GM12878 (cell line): ENCODE measurements around the gene ZNF780B. TPM values are rescaled to one million over a fixed set of nuclear protein-coding genes. Genes with fewer than 3 reads are reported as not detected.

Experiments used
- ATAC-seq: fragments of 200-7000 bp; cut with Tn5 transposase; 3 replicates; pipeline ENCODE4 v1.9.1; 2020; ENCODE audit warnings: mild to moderate bottlenecking, moderate library complexity
- BruUV-seq: library from RNA; stranded (reverse); fragments of 400-500 nt; replicated peaks from 2 replicates; lab custom pipeline; 2021; lab: Mats Ljungman, UMichigan
- CTCF ChIA-PET: fragments of 300-600 bp; sonication (Branson Sonifier 250); formaldehyde crosslinking; extraction: SDS; loops from one replicate; lab custom pipeline; 2021; ENCODE audit warnings: inconsistent platforms; lab: Yijun Ruan, JAX
- POLR2A ChIA-PET: fragments of 350-600 bp; formaldehyde crosslinking; extraction: SDS; loops from one replicate; lab custom pipeline; 2021; ENCODE audit warnings: inconsistent platforms; lab: Charles Lee
- RAD21 ChIA-PET: fragments of 300-600 bp; sonication (Branson Sonifier 250); formaldehyde crosslinking; loops from one replicate; lab custom pipeline; 2023; ENCODE audit warnings: antibody characterized with exemption; ENCODE audit not compliant: unreplicated experiment; lab: Charles Lee
- SMC1A ChIA-PET: fragments of 300-600 bp; sonication (Branson Sonifier 250); formaldehyde crosslinking; loops from one replicate; lab custom pipeline; 2023; ENCODE audit not compliant: unreplicated experiment, uncharacterized antibody; lab: Charles Lee
- DNase-seq: peaks from one replicate; pipeline ENCODE4 v3.0.0-alpha.2; 2011; ENCODE audit warnings: low read depth, low spot score
- FAIRE-seq: peaks from 3 replicates; lab custom pipeline; 2011; peaks lifted over from hg19 to GRCh38; lab: Jason Lieb, UNC
- H2AFZ ChIP-seq: 2 replicates; pipeline ENCODE4 v1.6.0; 2011; ENCODE audit warnings: low read depth, low read length, control low read depth; ENCODE audit not compliant: control insufficient read depth
- H3K27ac ChIP-seq: 2 replicates; pipeline ENCODE4 v1.5.1; 2011; ENCODE audit warnings: control low read depth; ENCODE audit not compliant: control insufficient read depth, insufficient read depth
- H3K27me3 ChIP-seq, 2 experiments: replicated peaks in 1 of 2; 2 replicates each; pipeline versions ENCODE4 v1.6.0 to v1.6.1; 2011; ENCODE audit warnings: low read length in 1 of 2; ENCODE audit not compliant: control insufficient read depth in 2 of 2, insufficient read depth in 2 of 2
- H3K36me3 ChIP-seq, 2 experiments: 2 replicates each; pipeline ENCODE4 v1.5.1; 2011; ENCODE audit warnings: low read length in 1 of 2; ENCODE audit not compliant: control insufficient read depth in 2 of 2, insufficient read depth in 2 of 2
- H3K4me1 ChIP-seq: 2 replicates; pipeline ENCODE4 v1.6.1; 2011; ENCODE audit warnings: mild to moderate bottlenecking, low read length, moderate library complexity, mixed read lengths; ENCODE audit not compliant: control insufficient read depth, insufficient read depth
- H3K4me2 ChIP-seq: 2 replicates; pipeline ENCODE4 v1.6.0; 2011; ENCODE audit warnings: control low read depth; ENCODE audit not compliant: control insufficient read depth, insufficient read depth
- H3K4me3 ChIP-seq: fragments of 200-600 bp; sonication (generic); 2 replicates; pipeline ENCODE4 v1.5.1; 2016
- H3K79me2 ChIP-seq: 2 replicates; pipeline ENCODE4 v1.6.0; 2011; ENCODE audit warnings: low read length; ENCODE audit not compliant: control insufficient read depth, insufficient read depth
- H3K9ac ChIP-seq: 2 replicates; pipeline ENCODE4 v1.8.0; 2011; ENCODE audit warnings: low read length, control low read depth, mixed read lengths; ENCODE audit not compliant: control insufficient read depth, insufficient read depth
- H3K9me3 ChIP-seq: replicated peaks from 3 replicates; pipeline ENCODE4 v1.5.1; 2011; ENCODE audit warnings: mild to moderate bottlenecking, low read length; ENCODE audit not compliant: control insufficient read depth, insufficient read depth
- H4K20me1 ChIP-seq: 2 replicates; pipeline ENCODE4 v1.6.0; 2011; ENCODE audit not compliant: control insufficient read depth, insufficient read depth
- EGR1 ChIP-seq, 2 experiments: IDR thresholded peaks; 1 replicate in 1 of 2; 2 replicates in 1 of 2; pipeline ENCODE4 v1.6.1; 2011 to 2012; ENCODE audit warnings: low read depth in 2 of 2, low read length in 2 of 2, borderline replicate concordance in 1 of 2, mild to moderate bottlenecking in 1 of 2, moderate library complexity in 1 of 2
- MEF2A ChIP-seq: IDR thresholded peaks from 2 replicates; pipeline ENCODE4 v1.6.1; 2011; ENCODE audit warnings: low read depth, mild to moderate bottlenecking, low read length, moderate library complexity; ENCODE audit not compliant: insufficient read depth
- RB1 ChIP-seq: fragments of 450-650 bp; formaldehyde crosslinking; IDR thresholded peaks from 2 replicates; pipeline ENCODE4 v1.6.1; 2017; ENCODE audit warnings: mild to moderate bottlenecking, borderline replicate concordance
- SPI1 ChIP-seq: IDR thresholded peaks from 2 replicates; pipeline ENCODE4 v1.6.1; 2011; ENCODE audit warnings: low read depth, mild to moderate bottlenecking, low read length, moderate library complexity, borderline replicate concordance; ENCODE audit not compliant: insufficient read depth
- ZNF384 ChIP-seq: IDR thresholded peaks from 2 replicates; pipeline ENCODE4 v1.6.1; 2012; ENCODE audit warnings: low read depth, mild to moderate bottlenecking, low read length, improper control_type of control experiment, borderline replicate concordance
- WGBS: methylation state at CpG from one replicate; pipeline ENCODE4 v1.1.6; 2016; ENCODE audit warnings: low lambda C conversion rate; ENCODE audit not compliant: insufficient replicate concordance, insufficient coverage; ENCODE audit errors: missing lambda C conversion rate; 5-methylcytosine and 5-hydroxymethylcytosine counted together
- in situ Hi-C: fragments of 300-500 bp; cut with MboI; formaldehyde crosslinking; loops from 9 replicates; pipeline ENCODE4 v1.14.3; 2018; ENCODE audit warnings: mixed read lengths
- intact Hi-C: fragments of 100-400 bp; cut with micrococcal nuclease; formaldehyde crosslinking; loops from one replicate; pipeline ENCODE4 v1.14.2; 2022; ENCODE audit not compliant: unreplicated experiment
- polyA plus RNA-seq, 11 experiments: library from polyadenylated mRNA; depleted of rRNA in 4 of 11; unstranded in 6 of 11; stranded (reverse) in 5 of 11; fragments of >200 nt; fragmentation: Nextera tagmentation in 4 of 11; fragmentation: Illumina TruSeq in 1 of 11; extraction: Ambion mirVana in 4 of 11; extraction: Trizol in 1 of 11; gene quantifications; 1 replicate in 1 of 11; 2 replicates in 10 of 11; pipeline versions ENCODE4 v1.2.1 to v1.2.3, GENCODE V29; 2011 to 2016; ENCODE audit warnings: inconsistent platforms in 2 of 11, missing spikeins in 2 of 11, low read depth in 1 of 11
- total RNA-seq, 4 experiments: library from RNA; depleted of rRNA in 3 of 4; stranded (reverse); fragments of >200 nt in 3 of 4; fragmentation: Illumina TruSeq in 1 of 4; extraction: Trizol in 1 of 4; gene quantifications; 2 replicates each; pipeline versions ENCODE4 v1.2.1 to v1.2.3, GENCODE V29; 2013 to 2021

Gene ZNF780B
- total and polyA plus RNA-seq, 10 of the 15 experiments (the other 5 are each of a cell fraction or from before 2014, with no cell fraction given), result 7.3 to 24.0 (median 12.3) TPM

- TF ChIP-seq MEF2A (no peak), EGR1 (IDR thresholded peaks at IDR 0.05; ENCODE audit: borderline replicate concordance in 1 of 2, low read depth in 2 of 2, low read length in 2 of 2) (no peak)
Measured at GRCh38 chr19:40057166-40057565, 1.1 kb upstream of the ZNF780B start (continued).

- intact Hi-C loops (no loop called here), in situ Hi-C loops (no loop called here)
- TSS peak; percentile 89 for BruUV-seq
- H3K79me2 ChIP-seq, result peaks cover 20% of the 10 kb centered on the region
- POLR2A ChIA-PET, result interaction anchor here (0.7 to 3.0 kb wide), 2 partner anchors 86 to 844 kb away, joined by 3 to 9 read pairs; partner anchors contain the start of gene PSMC4
- H3K4me2 ChIP-seq, result peak overlapping the region; percentile 73
- 2% methylated on average over 6 of the region's 7 CpGs for WGBS
- H4K20me1 ChIP-seq, result no peaks in the 10 kb centered on the region
- peaks cover 9% of the 10 kb centered on the region; the same call in 2 of the 3 replicates for H3K9me3 ChIP-seq
- peak overlapping the region; percentile 72 for H3K4me3 ChIP-seq
- FAIRE-seq, result no peak
- CTCF ChIA-PET, result interaction anchor here (1.0 to 1.8 kb wide), 4 partner anchors 59 to 264 kb away, joined by 3 to 4 read pairs (median 4); partner anchors contain the start of gene ZNF546
- no peaks in the 10 kb centered on the region for H3K27me3 ChIP-seq
- no peak for ATAC-seq
- peak overlapping the region; percentile 87 for H2AFZ ChIP-seq
- peak overlapping the region; percentile 69 for H3K27ac ChIP-seq
- TF ChIP-seq RB1 (no peak), SPI1 (peak; percentile 45; the same call in 1 of the 2 replicates), ZNF384 (peak; percentile 55; the same call in 1 of the 2 replicates)
- TF ChIP-seq, all 136 proteins: peak for 2
- Histone ChIP-seq H3K9ac (peak overlapping the region; percentile 74), H3K4me1 (no peaks in the 10 kb centered on the region; the same call in 1 of the 2 replicates), H3K36me3 (no peaks in the 10 kb centered on the region)
- no peak for DNase-seq
- RAD21 ChIA-PET, result interaction anchor here (1.4 to 1.8 kb wide), 4 partner anchors 34 to 109 kb away, joined by 5 to 10 read pairs (median 6); partner anchors contain the start of genes PSMC4 and ZNF780A
- SMC1A ChIA-PET, result interaction anchor here (0.6 to 2.9 kb wide), 7 partner anchors 14 to 115 kb away, joined by 3 to 17 read pairs (median 3); partner anchors contain the start of gene PSMC4
Measured at GRCh38 chr19:40056505-40056904, 474 bp upstream of the ZNF780B start.
